RWPE1 (cell line): ENCODE data around the gene NEU2.
"Not testable (repeated sequence)": the region's sequence is repeated elsewhere in the genome, so short reads cannot be mapped to it uniquely, and the experiment has no call there.

Experiments used
- CTCF ChIA-PET: fragments of 350-600 bp; sonication (Branson Sonifier 250); formaldehyde crosslinking; extraction: SDS; loops from one replicate; lab custom pipeline; 2021; lab: Yijun Ruan, JAX
- POLR2A ChIA-PET: fragments of 400-600 bp; formaldehyde crosslinking; extraction: SDS; loops from one replicate; lab custom pipeline; 2020; ENCODE audit warnings: antibody characterized with exemption; ENCODE audit not compliant: low non-redundant PET; lab: Yijun Ruan, JAX
- DNase-seq: peaks from one replicate; pipeline ENCODE4 v3.0.0; 2012; ENCODE audit warnings: low spot score
- H3K27ac ChIP-seq: fragments of 450-650 bp; 2 replicates; pipeline ENCODE4 v1.5.1; 2017
- CTCF ChIP-seq: fragments of 450-650 bp; conservative IDR thresholded peaks from 2 replicates; pipeline ENCODE4 v1.5.1; 2017; ENCODE audit warnings: low read depth, mild to moderate bottlenecking

NEU2 gene

GRCh38 chr2:233013650-233014049 is 18.8 kb upstream of the NEU2 start:
- no peak for TF ChIP-seq CTCF
- no peak for DNase-seq
- POLR2A ChIA-PET = no interaction called here
- CTCF ChIA-PET = interaction anchor here (0.5 to 0.7 kb wide), 2 partner anchors 12 to 71 kb away, joined by 3 read pairs; no protein-coding TSS in a partner anchor
- no peak overlapping the region for H3K27ac ChIP-seq

GRCh38 chr2:233015019-233015645 is 17.3 kb upstream of the NEU2 start:
- ChIA-PET POLR2A (no interaction called here), CTCF (interaction anchor here (0.6 kb wide), 1 partner anchor 153 kb away, joined by 5 read pairs; no protein-coding TSS in a partner anchor)
- no peak overlapping the region for H3K27ac ChIP-seq
- TF ChIP-seq CTCF = no peak
- DNase-seq = no peak

GRCh38 chr2:233017947-233018346 is 14.5 kb upstream of the NEU2 start:
- ChIA-PET CTCF (interaction anchor here (0.6 kb wide), 1 partner anchor 10 kb away, joined by 4 read pairs; no protein-coding TSS in a partner anchor), POLR2A (no interaction called here)
- no peak for DNase-seq
- no peak overlapping the region for H3K27ac ChIP-seq
- TF ChIP-seq CTCF = no peak

GRCh38 chr2:233019610-233020009 is 12.9 kb upstream of the NEU2 start:
- CTCF ChIA-PET, DNase-seq, H3K27ac ChIP-seq, POLR2A ChIA-PET: not testable (repeated sequence)

GRCh38 chr2:233020454-233020853 is 12.0 kb upstream of the NEU2 start:
- CTCF ChIA-PET = no interaction called here

GRCh38 chr2:233021771-233022170 is 10.7 kb upstream of the NEU2 start:
- ChIA-PET CTCF (no interaction called here), POLR2A (no interaction called here)
- H3K27ac ChIP-seq = no peak overlapping the region
- DNase-seq = no peak
- TF ChIP-seq CTCF = no peak

More at GRCh38 chr2:233020454-233020853, 12.0 kb upstream of the NEU2 start:
- H3K27ac ChIP-seq = no peak overlapping the region
- no peak for TF ChIP-seq CTCF
- DNase-seq = no peak
- POLR2A ChIA-PET = no interaction called here

- no peak for TF ChIP-seq CTCF
- ChIA-PET POLR2A (no interaction called here), CTCF (interaction anchor here (1.2 kb wide), 1 partner anchor 23 kb away, joined by 3 read pairs; no protein-coding TSS in a partner anchor)
- no peak overlapping the region for H3K27ac ChIP-seq
- no peak for DNase-seq
Measured at GRCh38 chr2:233022561-233022960, 9.9 kb upstream of the NEU2 start.
